NCI-H510A treated with DMSO at 0.1 percent for 48 hours (cell line): Measurements from ENCODE around the gene RIMBP2.

ENCODE experiments used
- DNase-seq: peaks from one replicate; lab custom pipeline; 2025; lab: John Stamatoyannopoulos, UW

The RIMBP2 gene

GRCh38 chr12:130506844-130507243, 209.3 kb downstream of the RIMBP2 start:
- no peak for DNase-seq

GRCh38 chr12:130504840-130505175, 211.3 kb downstream of the RIMBP2 start:
- no peak for DNase-seq

GRCh38 chr12:130504110-130504839, 211.8 kb downstream of the RIMBP2 start:
- DNase-seq: no peak

- DNase-seq: no peak
These were observed 214.3 kb downstream of the RIMBP2 start for GRCh38 chr12:130501821-130502220.

- no peak for DNase-seq
These were observed 215.2 kb downstream of the RIMBP2 start for GRCh38 chr12:130500835-130501330.

GRCh38 chr12:130499474-130499873, 216.6 kb downstream of the RIMBP2 start:
- no peak for DNase-seq

GRCh38 chr12:130498589-130499385, 217.3 kb downstream of the RIMBP2 start:
- DNase-seq: peak; percentile 28

- no peak for DNase-seq
These were observed 218.1 kb downstream of the RIMBP2 start for GRCh38 chr12:130497991-130498390.

GRCh38 chr12:130497321-130497720, 218.8 kb downstream of the RIMBP2 start:
- DNase-seq: no peak

GRCh38 chr12:130496516-130497120, 219.5 kb downstream of the RIMBP2 start:
- DNase-seq: no peak

GRCh38 chr12:130495156-130495555, 220.9 kb downstream of the RIMBP2 start:
- DNase-seq: no peak

GRCh38 chr12:130494736-130495135, 221.4 kb downstream of the RIMBP2 start:
- DNase-seq: no peak

- no peak for DNase-seq
These were observed 222.1 kb downstream of the RIMBP2 start for GRCh38 chr12:130493951-130494350.

GRCh38 chr12:130491421-130492357, 224.4 kb downstream of the RIMBP2 start:
- no peak for DNase-seq

GRCh38 chr12:130490674-130491073, 225.4 kb downstream of the RIMBP2 start:
- no peak for DNase-seq

GRCh38 chr12:130489293-130489692, 226.8 kb downstream of the RIMBP2 start:
- no peak for DNase-seq

- no peak for DNase-seq
These were observed 227.8 kb downstream of the RIMBP2 start for GRCh38 chr12:130488358-130488710.

GRCh38 chr12:130487636-130488357, 228.3 kb downstream of the RIMBP2 start:
- no peak for DNase-seq

GRCh38 chr12:130486891-130487416, 229.1 kb downstream of the RIMBP2 start:
- no peak for DNase-seq

GRCh38 chr12:130486146-130486435, 230.0 kb downstream of the RIMBP2 start:
- no peak for DNase-seq
